Measurements from ENCODE around the gene CEP120. TPM values are rescaled to one million over a fixed set of nuclear protein-coding genes. Genes with fewer than 3 reads are reported as not detected.
A peak's percentile ranks its signal among the peaks of the same experiment; 100 is the strongest.
"Not testable (repeated sequence)": the region's sequence is repeated elsewhere in the genome, so short reads cannot be mapped to it uniquely, and the experiment has no call there.

Gene CEP120
- total and polyA plus RNA-seq, 4 experiments from 2014 or later: 18.8 to 70.1 (median 50.5) TPM

DNA sequence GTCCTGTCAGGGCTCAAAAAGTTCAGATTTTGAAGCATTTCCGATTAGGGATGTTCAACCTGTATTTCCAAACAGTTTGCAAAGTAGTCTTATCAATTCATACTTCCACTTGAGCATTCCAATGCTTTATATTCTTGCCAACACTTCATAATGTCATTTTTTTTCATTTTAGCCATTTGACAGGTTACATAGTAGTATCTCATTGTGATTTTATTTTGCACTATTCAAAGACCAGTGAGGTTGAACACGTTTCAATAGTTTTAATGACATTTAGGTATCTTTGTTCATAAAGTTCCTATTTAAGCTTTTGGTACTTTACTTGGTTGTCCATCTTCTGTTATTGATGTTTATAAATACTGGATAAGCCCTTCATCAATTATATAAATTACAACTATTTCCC is 71.4 kb downstream of the CEP120 start:
- Histone ChIP-seq H3K27me3 (ENCODE audit: insufficient read depth, low read length) (no peaks in the 10 kb centered on the region), H3K9me3 (ENCODE audit: control insufficient read depth in 1 of 2, low read length in 2 of 2) (no peaks in the 10 kb centered on the region), H3K36me3 (ENCODE audit: insufficient read depth, low read length) (peaks cover 9% of the 10 kb centered on the region), H3K4me3 (ENCODE audit: low read length in 2 of 2) (no peak overlapping the region), H3K4me1 (ENCODE audit: insufficient read depth, low read length) (no peaks in the 10 kb centered on the region), H3K27ac (ENCODE audit: low read depth, low read length) (no peak overlapping the region)
- intact Hi-C loops (cut with micrococcal nuclease): no loop called here
- H3K27ac Mint-ChIP-seq: peak overlapping the region in 1 of 7 donors; percentile 42
- DNase-seq: no peak
- peaks cover 0 to 5% (median under 1%) of the 10 kb centered on the region in 8 donors for H3K9me3 Mint-ChIP-seq
- POLR2A ChIA-PET (ENCODE audit: partially characterized antibody): no interaction called here
- peaks cover 0 to 2% (median 0%) of the 10 kb centered on the region in 4 donors for H3K4me1 Mint-ChIP-seq
- H3K4me3 Mint-ChIP-seq: no peak overlapping the region
- CTCF ChIA-PET (ENCODE audit: partially characterized antibody): interaction anchor here (3.1 kb wide), 1 partner anchor 19 kb away, joined by 10 read pairs; no protein-coding TSS in a partner anchor
- H3K27me3 Mint-ChIP-seq: no peaks in the 10 kb centered on the region
- H3K36me3 Mint-ChIP-seq: peaks cover 36 to 45% of the 10 kb centered on the region in 2 donors

GRCh38 chr5:123351240-123351639 is 72.0 kb downstream of the CEP120 start:
- Mint-ChIP-seq H3K4me1 (no peaks in the 10 kb centered on the region), H3K9me3 (peaks cover 0 to 3% (median 0%) of the 10 kb centered on the region in 8 donors), H3K4me3 (no peak overlapping the region), H3K27me3 (no peaks in the 10 kb centered on the region), H3K36me3 (peaks cover 34 to 51% of the 10 kb centered on the region in 2 donors), H3K27ac (no peak overlapping the region)
- Histone ChIP-seq H3K4me1 (ENCODE audit: insufficient read depth, low read length) (no peaks in the 10 kb centered on the region), H3K27me3 (ENCODE audit: insufficient read depth, low read length) (no peaks in the 10 kb centered on the region), H3K4me3 (ENCODE audit: low read length in 2 of 2) (no peak overlapping the region), H3K27ac (ENCODE audit: low read depth, low read length) (no peak overlapping the region), H3K9me3 (ENCODE audit: control insufficient read depth in 1 of 2, low read length in 2 of 2) (no peaks in the 10 kb centered on the region), H3K36me3 (ENCODE audit: insufficient read depth, low read length) (peaks cover 9% of the 10 kb centered on the region)
- ChIA-PET POLR2A (ENCODE audit: partially characterized antibody) (no interaction called here), CTCF (ENCODE audit: partially characterized antibody) (no interaction called here)
- no peak for DNase-seq
- intact Hi-C loops (cut with micrococcal nuclease): no loop called here

GRCh38 chr5:123350742-123351141 is 72.5 kb downstream of the CEP120 start:
- Mint-ChIP-seq H3K4me1 (no peaks in the 10 kb centered on the region), H3K27me3 (no peaks in the 10 kb centered on the region), H3K36me3 (peaks cover 36 to 51% of the 10 kb centered on the region in 2 donors), H3K27ac (no peak overlapping the region), H3K4me3 (no peak overlapping the region), H3K9me3 (peaks cover 0 to 3% (median 0%) of the 10 kb centered on the region in 8 donors)
- Histone ChIP-seq H3K36me3 (ENCODE audit: insufficient read depth, low read length) (peaks cover 9% of the 10 kb centered on the region), H3K27ac (ENCODE audit: low read depth, low read length) (no peak overlapping the region), H3K4me1 (ENCODE audit: insufficient read depth, low read length) (no peaks in the 10 kb centered on the region), H3K9me3 (ENCODE audit: control insufficient read depth in 1 of 2, low read length in 2 of 2) (no peaks in the 10 kb centered on the region), H3K4me3 (ENCODE audit: low read length in 2 of 2) (no peak overlapping the region), H3K27me3 (ENCODE audit: insufficient read depth, low read length) (no peaks in the 10 kb centered on the region)
- ChIA-PET POLR2A (ENCODE audit: partially characterized antibody) (no interaction called here), CTCF (ENCODE audit: partially characterized antibody) (no interaction called here)
- no peak for DNase-seq
- intact Hi-C loops (cut with micrococcal nuclease): no loop called here

DNA sequence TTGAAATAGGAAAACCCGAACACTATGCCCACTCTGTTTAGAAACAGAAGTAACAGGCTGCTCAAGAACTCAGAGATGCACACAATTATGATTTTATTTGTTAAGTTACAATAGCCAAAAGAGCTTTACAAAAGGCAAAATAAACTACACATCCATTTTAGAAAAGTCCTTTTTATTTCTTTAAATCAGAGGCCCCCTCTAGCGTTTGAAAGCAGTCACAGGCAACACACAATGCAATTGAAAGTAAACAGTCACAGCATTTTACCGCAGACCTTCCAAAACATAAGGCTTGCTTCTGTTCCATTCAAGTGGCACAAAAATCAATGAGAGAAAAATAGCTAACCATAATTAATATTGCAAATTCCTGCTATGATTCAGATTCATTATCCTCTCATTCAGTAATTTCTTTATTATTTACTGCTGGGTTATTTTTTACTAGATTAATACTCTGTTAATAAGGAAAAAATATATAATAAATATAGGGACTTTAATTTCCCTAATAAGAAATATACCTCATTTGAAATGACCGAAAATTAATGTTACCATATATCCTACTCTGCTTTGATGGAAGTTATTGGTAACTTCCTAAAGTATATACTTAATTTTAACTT is 78.3 kb downstream of the CEP120 start:
- Mint-ChIP-seq H3K36me3 (peaks cover 24 to 27% of the 10 kb centered on the region in 2 donors), H3K27ac (peak overlapping the region in 1 of 7 donors; percentile 30), H3K27me3 (no peaks in the 10 kb centered on the region), H3K4me1 (no peaks in the 10 kb centered on the region), H3K4me3 (no peak overlapping the region), H3K9me3 (no peaks in the 10 kb centered on the region)
- Histone ChIP-seq H3K36me3 (ENCODE audit: insufficient read depth, low read length) (peaks cover 9% of the 10 kb centered on the region), H3K27me3 (ENCODE audit: insufficient read depth, low read length) (no peaks in the 10 kb centered on the region), H3K27ac (ENCODE audit: low read depth, low read length) (no peak overlapping the region), H3K4me1 (ENCODE audit: insufficient read depth, low read length) (no peaks in the 10 kb centered on the region), H3K9me3 (ENCODE audit: control insufficient read depth in 1 of 2, low read length in 2 of 2) (no peaks in the 10 kb centered on the region), H3K4me3 (ENCODE audit: low read length in 2 of 2) (no peak overlapping the region)
- POLR2A ChIA-PET (ENCODE audit: partially characterized antibody): no interaction called here
- CTCF ChIA-PET (ENCODE audit: partially characterized antibody): interaction anchor here (1.6 kb wide), 1 partner anchor 25 kb away, joined by 4 read pairs; no protein-coding TSS in a partner anchor
- no peak for DNase-seq
- intact Hi-C loops (cut with micrococcal nuclease): no loop called here

DNA sequence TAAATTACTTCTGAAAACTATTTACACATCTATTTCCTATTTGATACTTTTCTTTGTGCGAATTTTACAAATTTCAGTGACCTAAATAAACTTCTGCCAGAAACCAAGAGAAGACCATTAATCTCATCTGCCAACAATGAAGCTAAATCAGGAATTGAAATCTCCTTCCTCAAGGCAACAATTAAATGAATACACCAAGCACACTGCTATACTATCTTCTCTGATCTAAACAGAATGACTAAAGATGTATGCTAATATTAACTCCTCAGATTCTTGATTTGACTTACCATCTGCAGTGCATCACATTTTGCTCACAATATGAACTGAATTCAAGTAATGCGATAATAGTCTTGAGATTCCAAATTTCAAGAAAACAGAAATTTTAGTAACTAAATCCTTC is 82.3 kb downstream of the CEP120 start:
- Mint-ChIP-seq H3K27me3 (peaks cover 1% of the 10 kb centered on the region in 2 donors), H3K4me3 (no peak overlapping the region), H3K4me1 (no peaks in the 10 kb centered on the region), H3K36me3 (peaks cover 1 to 3% of the 10 kb centered on the region in 2 donors), H3K9me3 (no peaks in the 10 kb centered on the region), H3K27ac (peak overlapping the region in 1 of 7 donors; percentile 68)
- H3K4me3 ChIP-seq (ENCODE audit: low read length in 2 of 2): no peak overlapping the region
- CTCF ChIA-PET (ENCODE audit: partially characterized antibody): no interaction called here
- no peaks in the 10 kb centered on the region for H3K36me3 ChIP-seq (ENCODE audit: insufficient read depth, low read length)
- no peak for DNase-seq
- no peaks in the 10 kb centered on the region for H3K9me3 ChIP-seq (ENCODE audit: control insufficient read depth in 1 of 2, low read length in 2 of 2)
- intact Hi-C loops (cut with micrococcal nuclease): no loop called here
- POLR2A ChIA-PET (ENCODE audit: partially characterized antibody): no interaction called here
- H3K27me3 ChIP-seq (ENCODE audit: insufficient read depth, low read length): no peaks in the 10 kb centered on the region
- H3K27ac ChIP-seq (ENCODE audit: low read depth, low read length): no peak overlapping the region
- no peaks in the 10 kb centered on the region for H3K4me1 ChIP-seq (ENCODE audit: insufficient read depth, low read length)

- POLR2A ChIA-PET (ENCODE audit: partially characterized antibody); H3K27me3 Mint-ChIP-seq; CTCF ChIA-PET (ENCODE audit: partially characterized antibody); intact Hi-C loops (cut with micrococcal nuclease); H3K27ac ChIP-seq (ENCODE audit: low read depth, low read length); H3K36me3 Mint-ChIP-seq; H3K4me3 Mint-ChIP-seq; H3K4me3 ChIP-seq (ENCODE audit: low read length in 2 of 2); H3K4me1 Mint-ChIP-seq; H3K9me3 Mint-ChIP-seq; H3K27ac Mint-ChIP-seq; DNase-seq; H3K9me3 ChIP-seq (ENCODE audit: control insufficient read depth in 1 of 2, low read length in 2 of 2); H3K36me3 ChIP-seq (ENCODE audit: insufficient read depth, low read length); H3K27me3 ChIP-seq (ENCODE audit: insufficient read depth, low read length); H3K4me1 ChIP-seq (ENCODE audit: insufficient read depth, low read length): not testable (repeated sequence)
Measured at GRCh38 chr5:123308377-123308776, 114.8 kb downstream of the CEP120 start.

DNA sequence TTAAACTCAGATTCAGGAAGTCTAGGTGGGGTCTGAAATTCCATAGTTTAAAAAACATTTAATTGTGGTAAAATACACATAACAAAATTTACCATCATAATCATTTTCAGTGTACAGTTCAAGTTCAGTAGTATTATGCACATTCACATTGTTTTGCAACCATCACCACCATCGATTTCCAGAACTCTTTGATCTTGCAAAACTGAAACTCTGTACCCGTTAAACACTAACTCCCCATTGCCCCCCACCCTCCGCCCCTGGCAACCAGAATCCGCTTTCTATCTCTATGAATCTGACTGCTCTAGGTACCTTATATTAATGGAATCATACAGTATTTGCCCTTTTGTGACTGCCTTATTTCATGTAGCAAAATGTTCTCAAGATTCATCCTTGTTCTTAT is 117.5 kb downstream of the CEP120 start:
- Mint-ChIP-seq H3K9me3 (peaks cover 0 to under 1% (median 0%) of the 10 kb centered on the region in 8 donors), H3K4me3 (no peak overlapping the region), H3K4me1 (peaks cover 0 to 4% (median 0%) of the 10 kb centered on the region in 4 donors), H3K27ac (no peak overlapping the region), H3K27me3 (peaks cover 0 to 5% of the 10 kb centered on the region in 2 donors), H3K36me3 (no peaks in the 10 kb centered on the region)
- Histone ChIP-seq H3K9me3 (ENCODE audit: control insufficient read depth in 1 of 2, low read length in 2 of 2) (no peaks in the 10 kb centered on the region), H3K4me1 (ENCODE audit: insufficient read depth, low read length) (no peaks in the 10 kb centered on the region), H3K27ac (ENCODE audit: low read depth, low read length) (no peak overlapping the region), H3K27me3 (ENCODE audit: insufficient read depth, low read length) (no peaks in the 10 kb centered on the region), H3K36me3 (ENCODE audit: insufficient read depth, low read length) (no peaks in the 10 kb centered on the region), H3K4me3 (ENCODE audit: low read length in 2 of 2) (no peak overlapping the region)
- CTCF ChIA-PET (ENCODE audit: partially characterized antibody): no interaction called here
- intact Hi-C loops (cut with micrococcal nuclease): no loop called here
- POLR2A ChIA-PET (ENCODE audit: partially characterized antibody): no interaction called here
- no peak for DNase-seq
